Measurements from ENCODE around the gene IDI2.

The IDI2 gene

GRCh38 chr10:976316-976715 is 49.3 kb downstream of the IDI2 start:
- no peak for DNase-seq

GRCh38 chr10:974785-975074 is 50.9 kb downstream of the IDI2 start:
- no peak for DNase-seq

- DNase-seq: no peak
Measured at GRCh38 chr10:974038-974784, 51.4 kb downstream of the IDI2 start.

GRCh38 chr10:972763-973162 is 52.9 kb downstream of the IDI2 start:
- DNase-seq: no peak

GRCh38 chr10:971613-972012 is 54.0 kb downstream of the IDI2 start:
- no peak for DNase-seq

GRCh38 chr10:971150-971542 is 54.5 kb downstream of the IDI2 start:
- no peak for DNase-seq

- DNase-seq: no peak
Measured at GRCh38 chr10:970311-971149, 55.1 kb downstream of the IDI2 start.

- no peak for DNase-seq
Measured at GRCh38 chr10:969473-970150, 56.0 kb downstream of the IDI2 start.

Measured in NCI-H1436 treated with DMSO at 0.1 percent for 48 hours (cell line).